ENCODE results near the gene PTPRD. TPM values are rescaled to one million over a fixed set of nuclear protein-coding genes. Genes with fewer than 3 reads are reported as not detected.

The PTPRD gene
- total and polyA plus RNA-seq, 4 donors, result 97.4 to 229 (median 161) TPM

- H3K27me3 ChIP-seq (ENCODE audit: control insufficient read depth, insufficient read depth, low read length), result no peaks in the 10 kb centered on the region
- H3K27ac ChIP-seq (ENCODE audit: low read depth, low read length), result no peak overlapping the region
- H3K9me3 ChIP-seq (ENCODE audit: control insufficient read depth, insufficient read depth, low read length), result no peaks in the 10 kb centered on the region
- H3K4me3 ChIP-seq (ENCODE audit: low read depth, low read length), result no peak overlapping the region
- DNase-seq (ENCODE audit: low read depth in 4 of 6, low spot score in 6 of 6), result no peak
- WGBS (ENCODE audit: insufficient coverage), result 93% methylated on average over 2 of the region's 5 CpGs
- no peaks in the 10 kb centered on the region for H3K4me1 ChIP-seq (ENCODE audit: control insufficient read depth, insufficient read depth, low read length)
- H3K36me3 ChIP-seq (ENCODE audit: control insufficient read depth, insufficient read depth, low read length), result peaks cover 3% of the 10 kb centered on the region
Measured at GRCh38 chr9:8430945-8431344, 2181.9 kb downstream of the PTPRD start.

- Histone ChIP-seq H3K27me3 (ENCODE audit: control insufficient read depth, insufficient read depth, low read length) (no peaks in the 10 kb centered on the region), H3K4me1 (ENCODE audit: control insufficient read depth, insufficient read depth, low read length) (no peaks in the 10 kb centered on the region), H3K36me3 (ENCODE audit: control insufficient read depth, insufficient read depth, low read length) (peaks cover 3% of the 10 kb centered on the region), H3K27ac (ENCODE audit: low read depth, low read length) (no peak overlapping the region), H3K4me3 (ENCODE audit: low read depth, low read length) (no peak overlapping the region), H3K9me3 (ENCODE audit: control insufficient read depth, insufficient read depth, low read length) (no peaks in the 10 kb centered on the region)
- WGBS (ENCODE audit: insufficient coverage), result no CpG with 5 or more reads among the region's 1 CpG
- no peak for DNase-seq (ENCODE audit: low read depth in 4 of 6, low spot score in 6 of 6)
Measured at GRCh38 chr9:8429768-8430167, 2183.0 kb downstream of the PTPRD start.

- WGBS (ENCODE audit: insufficient coverage), result no CpG with 5 or more reads among the region's 1 CpG
- no peaks in the 10 kb centered on the region for H3K27me3 ChIP-seq (ENCODE audit: control insufficient read depth, insufficient read depth, low read length)
- no peak overlapping the region for H3K4me3 ChIP-seq (ENCODE audit: low read depth, low read length)
- no peaks in the 10 kb centered on the region for H3K9me3 ChIP-seq (ENCODE audit: control insufficient read depth, insufficient read depth, low read length)
- no peak overlapping the region for H3K27ac ChIP-seq (ENCODE audit: low read depth, low read length)
- H3K36me3 ChIP-seq (ENCODE audit: control insufficient read depth, insufficient read depth, low read length), result peaks cover 3% of the 10 kb centered on the region
- H3K4me1 ChIP-seq (ENCODE audit: control insufficient read depth, insufficient read depth, low read length), result no peaks in the 10 kb centered on the region
- DNase-seq (ENCODE audit: low read depth in 4 of 6, low spot score in 6 of 6), result no peak
Measured at GRCh38 chr9:8429157-8429556, 2183.6 kb downstream of the PTPRD start.

- H3K27ac ChIP-seq (ENCODE audit: low read depth, low read length), result no peak overlapping the region
- WGBS (ENCODE audit: insufficient coverage), result no CpG with 5 or more reads among the region's 3 CpGs
Measured at GRCh38 chr9:8428389-8428788, 2184.4 kb downstream of the PTPRD start.

GRCh38 chr9:8424786-8425410 is 2187.9 kb downstream of the PTPRD start:
- Histone ChIP-seq H3K4me1 (ENCODE audit: control insufficient read depth, insufficient read depth, low read length) (no peaks in the 10 kb centered on the region), H3K36me3 (ENCODE audit: control insufficient read depth, insufficient read depth, low read length) (no peaks in the 10 kb centered on the region), H3K9me3 (ENCODE audit: control insufficient read depth, insufficient read depth, low read length) (no peaks in the 10 kb centered on the region), H3K27ac (ENCODE audit: low read depth, low read length) (no peak overlapping the region), H3K4me3 (ENCODE audit: low read depth, low read length) (no peak overlapping the region), H3K27me3 (ENCODE audit: control insufficient read depth, insufficient read depth, low read length) (no peaks in the 10 kb centered on the region)
- WGBS (ENCODE audit: insufficient coverage), result 80% methylated on average over 1 of the region's 3 CpGs
- no peak for DNase-seq (ENCODE audit: low read depth in 4 of 6, low spot score in 6 of 6)

More at GRCh38 chr9:8428389-8428788, 2184.4 kb downstream of the PTPRD start:
- DNase-seq (ENCODE audit: low read depth in 4 of 6, low spot score in 6 of 6), result no peak
- Histone ChIP-seq H3K4me1 (ENCODE audit: control insufficient read depth, insufficient read depth, low read length) (no peaks in the 10 kb centered on the region), H3K9me3 (ENCODE audit: control insufficient read depth, insufficient read depth, low read length) (no peaks in the 10 kb centered on the region), H3K4me3 (ENCODE audit: low read depth, low read length) (no peak overlapping the region), H3K27me3 (ENCODE audit: control insufficient read depth, insufficient read depth, low read length) (no peaks in the 10 kb centered on the region), H3K36me3 (ENCODE audit: control insufficient read depth, insufficient read depth, low read length) (no peaks in the 10 kb centered on the region)

- H3K4me3 ChIP-seq (ENCODE audit: low read depth, low read length), result no peak overlapping the region
- no peaks in the 10 kb centered on the region for H3K27me3 ChIP-seq (ENCODE audit: control insufficient read depth, insufficient read depth, low read length)
- H3K27ac ChIP-seq (ENCODE audit: low read depth, low read length), result no peak overlapping the region
- no peaks in the 10 kb centered on the region for H3K36me3 ChIP-seq (ENCODE audit: control insufficient read depth, insufficient read depth, low read length)
- WGBS (ENCODE audit: insufficient coverage), result no CpG with 5 or more reads among the region's 2 CpGs
- no peak for DNase-seq (ENCODE audit: low read depth in 4 of 6, low spot score in 6 of 6)
- H3K9me3 ChIP-seq (ENCODE audit: control insufficient read depth, insufficient read depth, low read length), result no peaks in the 10 kb centered on the region
- H3K4me1 ChIP-seq (ENCODE audit: control insufficient read depth, insufficient read depth, low read length), result no peaks in the 10 kb centered on the region
Measured at GRCh38 chr9:8420416-8420815, 2192.4 kb downstream of the PTPRD start.

GRCh38 chr9:8419596-8420275 is 2193.1 kb downstream of the PTPRD start:
- no peaks in the 10 kb centered on the region for H3K36me3 ChIP-seq (ENCODE audit: control insufficient read depth, insufficient read depth, low read length)
- H3K4me1 ChIP-seq (ENCODE audit: control insufficient read depth, insufficient read depth, low read length), result no peaks in the 10 kb centered on the region
- no peaks in the 10 kb centered on the region for H3K9me3 ChIP-seq (ENCODE audit: control insufficient read depth, insufficient read depth, low read length)
- no peak overlapping the region for H3K4me3 ChIP-seq (ENCODE audit: low read depth, low read length)
- no peak for DNase-seq (ENCODE audit: low read depth in 4 of 6, low spot score in 6 of 6)
- no peak overlapping the region for H3K27ac ChIP-seq (ENCODE audit: low read depth, low read length)
- no CpG with 5 or more reads among the region's 3 CpGs for WGBS (ENCODE audit: insufficient coverage)
- no peaks in the 10 kb centered on the region for H3K27me3 ChIP-seq (ENCODE audit: control insufficient read depth, insufficient read depth, low read length)

- no peaks in the 10 kb centered on the region for H3K4me1 ChIP-seq (ENCODE audit: control insufficient read depth, insufficient read depth, low read length)
- no CpG with 5 or more reads among the region's 1 CpG for WGBS (ENCODE audit: insufficient coverage)
- no peak overlapping the region for H3K4me3 ChIP-seq (ENCODE audit: low read depth, low read length)
- no peaks in the 10 kb centered on the region for H3K9me3 ChIP-seq (ENCODE audit: control insufficient read depth, insufficient read depth, low read length)
- H3K36me3 ChIP-seq (ENCODE audit: control insufficient read depth, insufficient read depth, low read length), result no peaks in the 10 kb centered on the region
- no peak overlapping the region for H3K27ac ChIP-seq (ENCODE audit: low read depth, low read length)
- no peaks in the 10 kb centered on the region for H3K27me3 ChIP-seq (ENCODE audit: control insufficient read depth, insufficient read depth, low read length)
- peak in 1 of 6 donors; percentile 27 for DNase-seq (ENCODE audit: low read depth in 4 of 6, low spot score in 6 of 6)
Measured at GRCh38 chr9:8417341-8417740, 2195.5 kb downstream of the PTPRD start.

GRCh38 chr9:8412327-8412726 is 2200.5 kb downstream of the PTPRD start:
- DNase-seq (ENCODE audit: low read depth in 4 of 6, low spot score in 6 of 6), result no peak
- Histone ChIP-seq H3K4me1 (ENCODE audit: control insufficient read depth, insufficient read depth, low read length) (no peaks in the 10 kb centered on the region), H3K36me3 (ENCODE audit: control insufficient read depth, insufficient read depth, low read length) (no peaks in the 10 kb centered on the region), H3K9me3 (ENCODE audit: control insufficient read depth, insufficient read depth, low read length) (no peaks in the 10 kb centered on the region), H3K27ac (ENCODE audit: low read depth, low read length) (no peak overlapping the region), H3K4me3 (ENCODE audit: low read depth, low read length) (no peak overlapping the region), H3K27me3 (ENCODE audit: control insufficient read depth, insufficient read depth, low read length) (no peaks in the 10 kb centered on the region)
- WGBS (ENCODE audit: insufficient coverage), result 100% methylated on average over 1 of the region's 3 CpGs

- DNase-seq (ENCODE audit: low read depth in 4 of 6, low spot score in 6 of 6), result no peak
- H3K27ac ChIP-seq (ENCODE audit: low read depth, low read length), result no peak overlapping the region
- no peak overlapping the region for H3K4me3 ChIP-seq (ENCODE audit: low read depth, low read length)
- no peaks in the 10 kb centered on the region for H3K4me1 ChIP-seq (ENCODE audit: control insufficient read depth, insufficient read depth, low read length)
- H3K36me3 ChIP-seq (ENCODE audit: control insufficient read depth, insufficient read depth, low read length), result no peaks in the 10 kb centered on the region
- H3K27me3 ChIP-seq (ENCODE audit: control insufficient read depth, insufficient read depth, low read length), result no peaks in the 10 kb centered on the region
- H3K9me3 ChIP-seq (ENCODE audit: control insufficient read depth, insufficient read depth, low read length), result no peaks in the 10 kb centered on the region
- WGBS (ENCODE audit: insufficient coverage), result 95% methylated on average over 4 of the region's 9 CpGs
Measured at GRCh38 chr9:8408575-8409190, 2204.1 kb downstream of the PTPRD start.

Data from spinal cord (tissue), 10 donors.